Sigmoid colon (tissue), 4 donors: ENCODE measurements around the gene GRAMD4.

Source experiments
- EP300 ChIP-seq, 4 donors: sonication (generic); formaldehyde crosslinking; IDR thresholded peaks; one replicate each; pipeline ENCODE4 v1.6.1; 2017; ENCODE audit warnings: antibody characterized with exemption in 4 of 4
- POLR2A ChIP-seq, 2 donors: fragments of 450-650 bp; IDR thresholded peaks; one replicate each; pipeline ENCODE4 v1.6.1; 2016; ENCODE audit warnings: antibody characterized with exemption in 2 of 2, mild to moderate bottlenecking in 2 of 2, moderate library complexity in 2 of 2
- TF ChIP-seq, protein P1 (sequence below), 4 experiments: fragments of 450-650 bp in 3 of 4; fragments of 200-600 bp in 1 of 4; IDR thresholded peaks; one replicate each; pipeline ENCODE4 v1.5.1; 2016 to 2019; ENCODE audit warnings: antibody characterized with exemption in 4 of 4, mild to moderate bottlenecking in 3 of 4, moderate library complexity in 2 of 4

DNA sequence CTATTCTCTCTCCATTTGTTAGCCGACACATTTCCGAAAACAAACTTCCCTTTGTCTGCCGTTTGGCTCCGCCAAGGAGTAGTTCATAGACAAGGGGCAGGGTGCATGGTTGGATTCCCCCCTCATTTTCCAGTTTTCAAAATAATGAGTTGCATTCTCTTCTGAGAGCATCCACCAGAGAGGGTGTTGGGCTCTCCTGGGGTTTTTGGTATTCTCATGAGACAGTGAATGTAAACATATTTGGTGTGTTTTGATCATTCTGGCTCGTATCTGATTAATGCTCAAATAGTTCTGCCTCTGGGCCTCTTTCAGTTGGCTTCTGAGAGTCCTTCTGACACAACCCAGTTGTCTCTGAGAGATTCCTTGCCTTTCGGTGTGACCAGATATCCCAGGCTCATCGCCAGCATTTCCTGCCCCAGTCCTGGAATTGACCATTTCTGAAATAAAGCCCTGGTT lies 21.7 kb downstream of the GRAMD4 start:
- TF ChIP-seq, protein P1, sequence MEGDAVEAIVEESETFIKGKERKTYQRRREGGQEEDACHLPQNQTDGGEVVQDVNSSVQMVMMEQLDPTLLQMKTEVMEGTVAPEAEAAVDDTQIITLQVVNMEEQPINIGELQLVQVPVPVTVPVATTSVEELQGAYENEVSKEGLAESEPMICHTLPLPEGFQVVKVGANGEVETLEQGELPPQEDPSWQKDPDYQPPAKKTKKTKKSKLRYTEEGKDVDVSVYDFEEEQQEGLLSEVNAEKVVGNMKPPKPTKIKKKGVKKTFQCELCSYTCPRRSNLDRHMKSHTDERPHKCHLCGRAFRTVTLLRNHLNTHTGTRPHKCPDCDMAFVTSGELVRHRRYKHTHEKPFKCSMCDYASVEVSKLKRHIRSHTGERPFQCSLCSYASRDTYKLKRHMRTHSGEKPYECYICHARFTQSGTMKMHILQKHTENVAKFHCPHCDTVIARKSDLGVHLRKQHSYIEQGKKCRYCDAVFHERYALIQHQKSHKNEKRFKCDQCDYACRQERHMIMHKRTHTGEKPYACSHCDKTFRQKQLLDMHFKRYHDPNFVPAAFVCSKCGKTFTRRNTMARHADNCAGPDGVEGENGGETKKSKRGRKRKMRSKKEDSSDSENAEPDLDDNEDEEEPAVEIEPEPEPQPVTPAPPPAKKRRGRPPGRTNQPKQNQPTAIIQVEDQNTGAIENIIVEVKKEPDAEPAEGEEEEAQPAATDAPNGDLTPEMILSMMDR (IDR thresholded peaks at IDR 0.05) = no peak
- TF ChIP-seq POLR2A (IDR thresholded peaks at IDR 0.05) = no peak
- no peak for TF ChIP-seq EP300 (IDR thresholded peaks at IDR 0.05)
